Amniotic stem cell (primary cell): ENCODE data around the gene DIPK1A.
"Not testable (repeated sequence)": the region's sequence is repeated elsewhere in the genome, so short reads cannot be mapped to it uniquely, and the experiment has no call there.

Experiments
- DNase-seq: peaks from one replicate; lab custom pipeline; 2025; lab: John Stamatoyannopoulos, UW

DIPK1A gene

DNA sequence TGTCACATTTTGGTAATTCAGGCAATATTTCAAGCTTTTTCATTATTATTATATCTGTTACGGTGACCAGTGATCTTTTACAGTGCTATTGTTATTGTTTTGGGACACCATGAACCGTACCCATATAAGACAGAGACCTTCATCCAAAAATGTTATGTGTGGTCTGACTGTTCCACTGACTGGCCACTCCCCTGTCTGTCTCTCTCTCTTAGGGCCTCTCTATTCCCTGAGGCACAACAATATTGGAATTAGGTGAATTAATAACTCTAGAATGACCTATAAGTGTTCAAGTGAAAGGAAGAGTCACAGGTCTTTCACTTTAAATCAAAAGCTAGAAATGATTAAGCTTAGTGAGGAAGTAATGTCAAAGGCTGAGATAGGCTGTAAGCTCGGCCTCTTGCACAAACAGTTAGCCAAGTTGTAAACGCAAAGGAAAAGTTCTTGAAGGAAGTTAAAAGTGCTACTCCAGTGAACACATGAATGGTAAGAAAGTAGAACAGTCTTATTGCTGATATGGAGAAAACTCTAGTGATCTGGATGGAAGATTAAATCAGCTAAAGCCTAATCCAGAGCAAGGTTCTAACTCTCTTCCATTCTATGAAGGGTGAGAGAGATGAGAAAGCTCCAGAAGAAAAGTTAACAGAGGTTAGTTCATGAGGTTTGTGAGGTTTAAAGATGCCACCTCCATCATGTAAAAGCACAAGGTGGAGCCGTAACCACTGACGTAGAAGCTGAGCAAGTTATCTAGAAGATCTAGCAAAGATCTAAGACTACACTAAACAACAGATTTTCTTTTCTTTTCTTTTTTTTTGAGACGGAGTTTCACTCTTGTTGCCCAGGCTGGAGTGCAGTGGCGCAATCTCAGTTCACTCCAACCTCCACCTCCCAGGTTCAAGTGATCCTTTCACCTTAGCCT lies 19.7 kb upstream of the DIPK1A start:
- no peak for DNase-seq

DNA sequence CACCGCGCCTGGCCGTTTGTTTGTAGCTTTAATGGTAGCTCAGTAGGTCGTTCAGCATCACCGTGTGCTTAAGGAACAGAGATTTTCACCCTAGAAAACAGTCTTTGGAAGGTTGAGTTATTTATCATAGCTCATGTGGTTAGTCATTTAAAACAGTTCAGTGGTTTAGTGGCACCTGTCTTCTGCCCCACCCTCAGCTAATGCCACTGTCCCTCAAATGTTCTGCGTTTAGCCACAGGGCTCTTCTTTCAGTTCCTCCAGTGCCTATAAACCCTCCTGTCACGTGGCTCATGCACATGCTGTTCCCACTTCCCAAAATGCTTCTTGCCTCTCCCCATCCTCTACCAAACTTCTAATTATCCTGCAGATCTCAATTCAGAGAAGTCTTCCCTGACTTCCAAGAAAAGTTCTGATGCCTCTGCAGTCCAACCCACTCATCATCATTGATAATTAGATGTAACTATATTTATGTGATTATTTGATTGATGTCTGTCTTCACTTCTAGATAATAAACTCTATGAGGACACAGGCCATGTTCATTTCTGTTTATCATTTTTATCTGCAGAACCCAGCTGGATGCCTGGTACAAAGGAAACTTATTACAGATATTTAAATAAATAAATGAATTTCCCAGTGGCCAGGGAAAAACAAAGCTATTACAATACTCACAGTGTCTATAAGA lies 14.4 kb upstream of the DIPK1A start:
- no peak for DNase-seq

DNA sequence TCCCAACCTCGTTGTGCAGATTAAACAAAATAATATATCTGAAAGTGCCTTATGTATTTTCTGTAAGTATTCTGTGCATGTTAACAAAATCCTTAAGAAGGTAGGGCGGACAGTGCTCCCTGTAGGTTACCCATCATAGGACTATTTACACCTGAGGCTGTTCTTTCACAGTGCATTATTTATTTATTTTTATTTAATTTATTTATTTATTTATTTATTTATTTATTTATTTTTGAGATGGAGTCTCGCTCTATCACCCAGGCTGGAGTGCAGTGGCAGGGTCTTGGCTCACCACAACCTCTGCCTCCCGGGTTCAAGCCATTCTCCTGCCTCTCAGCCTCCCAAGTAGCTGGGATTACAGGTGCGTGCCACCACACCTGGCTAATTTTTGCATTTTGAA lies 12.8 kb upstream of the DIPK1A start:
- DNase-seq = not testable (repeated sequence)

DNA sequence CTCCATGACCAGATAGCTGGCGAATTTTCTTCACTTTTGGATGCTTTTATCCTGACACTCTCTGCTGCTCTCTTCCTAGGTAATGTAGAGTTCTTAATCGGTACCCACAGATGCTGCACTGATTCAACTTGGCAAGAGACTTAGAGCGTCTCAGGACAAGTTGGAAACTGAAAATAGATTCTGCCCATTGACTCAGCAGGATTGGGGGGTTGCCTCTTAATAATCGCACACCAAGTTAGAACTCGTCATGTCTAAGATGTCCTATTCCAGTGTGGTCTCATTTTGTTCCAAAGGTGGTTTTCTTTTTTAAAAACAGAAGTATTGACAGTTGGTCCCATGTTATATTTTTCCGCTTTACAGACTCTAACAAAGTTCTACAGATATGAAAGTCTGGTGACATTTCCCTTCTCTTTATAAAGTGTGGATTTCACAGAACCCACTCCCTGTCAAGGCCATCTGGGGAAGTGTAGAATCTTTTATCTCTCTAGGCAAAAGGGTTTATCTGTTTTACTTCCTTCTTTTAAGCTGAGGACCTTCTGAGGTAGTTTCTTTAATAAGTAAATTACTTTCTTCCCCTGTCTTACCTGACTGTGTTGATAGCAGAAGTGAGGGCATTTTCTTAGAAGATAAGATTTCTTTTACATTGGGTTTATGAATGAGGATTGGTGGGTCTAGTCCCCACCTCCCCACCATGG lies 12.1 kb upstream of the DIPK1A start:
- no peak for DNase-seq

DNA sequence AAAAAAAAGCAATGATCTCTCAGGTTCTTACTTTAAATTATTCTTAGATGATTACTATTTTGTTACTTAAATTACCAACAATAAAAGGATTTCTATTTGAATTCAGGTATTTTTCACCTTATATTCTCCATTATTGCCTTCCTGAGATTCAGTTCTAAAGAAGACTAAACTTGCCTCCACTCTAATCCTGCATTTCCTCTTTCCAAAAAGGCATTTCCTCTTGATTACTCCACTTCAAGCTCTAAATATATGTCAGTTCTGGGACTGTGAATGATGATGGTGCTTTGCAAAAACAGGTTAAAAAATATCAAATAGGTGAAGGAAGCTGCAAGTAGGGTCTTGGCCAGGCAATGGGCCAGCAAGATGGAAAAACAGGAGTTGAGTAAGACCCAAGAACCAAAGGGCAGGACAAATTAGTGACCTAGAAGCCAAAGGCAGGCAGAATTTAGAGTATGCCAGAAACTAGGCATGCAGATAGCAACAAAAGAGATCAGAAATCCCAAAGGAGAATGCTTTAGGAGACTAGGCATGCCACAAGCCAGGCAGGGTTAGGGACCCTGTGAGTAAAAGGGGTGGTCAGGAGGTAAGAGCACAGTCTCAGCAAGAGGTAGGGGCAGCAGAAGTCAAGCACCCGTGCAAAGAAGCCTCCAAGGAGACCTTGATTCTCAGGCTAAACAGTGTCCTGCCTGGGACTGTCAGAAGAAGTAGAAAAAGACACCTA lies 11.3 kb upstream of the DIPK1A start:
- DNase-seq = no peak

DNA sequence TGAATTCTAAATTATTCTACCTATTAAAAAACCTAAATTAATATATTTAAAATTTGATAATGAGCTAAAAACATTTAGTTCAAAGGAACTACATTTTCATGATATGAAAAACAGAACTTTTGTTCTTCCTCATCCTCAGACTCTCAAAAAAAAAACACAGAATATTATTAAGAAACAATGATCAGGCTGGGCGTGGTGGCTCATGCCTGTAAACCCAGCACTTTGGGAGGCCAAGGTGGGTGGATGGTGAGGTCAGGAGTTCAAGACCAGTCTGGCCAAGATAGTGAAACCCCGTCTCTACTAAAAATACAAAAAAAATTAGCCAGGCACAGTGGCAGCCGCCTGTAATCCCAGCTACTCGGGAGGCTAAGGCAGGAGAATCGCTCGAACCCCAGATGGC lies 10.7 kb upstream of the DIPK1A start:
- DNase-seq = not testable (repeated sequence)

DNA sequence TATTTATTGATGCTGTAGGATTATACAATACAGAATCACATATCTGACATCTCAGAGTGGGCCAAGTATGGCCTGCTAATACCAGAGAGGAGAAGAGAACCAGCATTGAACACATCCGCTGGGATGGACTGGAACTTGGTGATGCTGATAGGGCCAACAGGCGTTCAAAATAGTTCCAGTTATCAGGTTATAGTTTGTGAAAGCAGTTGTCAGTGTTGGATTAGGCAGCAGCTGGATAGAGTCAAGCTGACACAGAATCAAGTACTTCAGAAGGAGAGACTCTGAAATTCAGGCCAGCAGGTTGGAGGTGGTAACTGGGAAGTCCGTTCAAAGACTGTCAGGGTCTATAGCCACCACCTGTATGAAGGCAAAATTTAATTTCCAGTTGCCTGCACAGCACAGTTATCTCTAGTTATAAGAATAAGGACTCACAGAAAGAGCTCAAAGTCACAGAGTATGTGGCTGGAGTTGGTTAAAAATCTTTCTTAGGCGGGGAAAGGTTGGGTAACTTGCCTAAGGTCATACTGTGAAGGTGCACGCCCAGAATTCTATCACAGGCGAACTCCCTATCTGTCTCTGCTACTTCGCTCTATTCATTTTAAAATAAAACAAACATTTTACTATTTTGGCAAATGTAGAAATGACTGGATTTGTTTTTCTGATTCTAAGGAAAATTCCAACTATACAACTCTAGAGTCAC lies 9.9 kb upstream of the DIPK1A start:
- DNase-seq = no peak

DNA sequence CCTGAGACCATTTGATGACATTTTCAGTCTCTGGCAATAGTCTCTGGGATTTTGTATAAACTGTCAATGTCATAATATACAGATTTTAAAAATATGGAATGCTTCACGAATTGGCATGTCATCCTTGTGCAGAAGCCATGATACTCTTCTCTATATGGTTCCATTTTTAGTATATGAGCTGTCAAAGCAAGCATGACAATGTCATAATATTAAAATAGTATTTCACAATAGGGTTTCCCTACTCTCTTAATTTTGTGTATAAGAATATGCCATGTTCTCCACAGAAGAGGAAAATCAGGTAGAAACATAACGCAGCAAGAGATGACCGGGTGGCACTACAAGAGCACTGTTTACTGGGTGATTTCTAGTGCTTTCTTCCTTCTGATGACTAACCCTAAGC lies 8.3 kb upstream of the DIPK1A start:
- DNase-seq = no peak

DNA sequence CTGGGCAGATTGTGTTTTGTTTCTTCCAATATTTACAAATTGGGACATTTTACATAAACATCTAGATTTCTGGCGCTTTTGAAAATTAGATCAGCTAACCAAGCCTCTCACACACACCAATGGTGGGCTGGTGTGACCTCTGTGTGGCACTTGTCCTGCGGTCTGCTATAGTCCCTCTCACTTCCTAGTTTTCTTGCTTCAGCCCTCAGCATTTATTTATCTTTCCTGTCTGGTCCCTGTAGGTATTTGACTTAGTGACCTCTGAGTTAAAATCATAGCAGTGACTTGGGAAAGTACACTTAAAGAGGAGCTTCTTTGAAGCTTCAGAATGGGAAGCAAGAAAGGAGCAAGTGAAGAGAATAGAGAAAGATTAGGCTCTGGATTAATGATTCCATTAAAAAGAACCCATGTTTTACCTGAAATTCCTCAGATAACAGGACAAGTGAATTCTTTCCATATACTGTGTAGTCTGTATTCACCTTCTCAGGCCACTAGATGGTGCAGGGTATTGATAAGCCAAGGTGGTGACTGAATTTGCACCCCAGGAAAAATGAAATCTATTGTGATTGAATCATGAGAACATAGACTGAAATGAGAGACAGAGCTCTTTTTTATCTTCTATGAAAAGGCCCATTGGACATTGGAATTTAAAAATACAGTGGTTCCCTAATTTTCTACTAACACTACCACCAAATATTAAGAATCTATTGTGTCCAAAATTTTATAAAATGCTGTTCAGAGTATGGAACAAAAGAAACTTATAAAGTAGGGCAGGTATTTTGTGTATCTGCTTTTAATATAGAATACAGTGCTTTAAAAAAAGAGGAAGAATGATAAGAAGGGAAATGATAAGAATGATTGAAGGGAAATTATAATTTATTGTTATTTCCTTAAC lies 7.1 kb upstream of the DIPK1A start:
- DNase-seq = no peak

DNA sequence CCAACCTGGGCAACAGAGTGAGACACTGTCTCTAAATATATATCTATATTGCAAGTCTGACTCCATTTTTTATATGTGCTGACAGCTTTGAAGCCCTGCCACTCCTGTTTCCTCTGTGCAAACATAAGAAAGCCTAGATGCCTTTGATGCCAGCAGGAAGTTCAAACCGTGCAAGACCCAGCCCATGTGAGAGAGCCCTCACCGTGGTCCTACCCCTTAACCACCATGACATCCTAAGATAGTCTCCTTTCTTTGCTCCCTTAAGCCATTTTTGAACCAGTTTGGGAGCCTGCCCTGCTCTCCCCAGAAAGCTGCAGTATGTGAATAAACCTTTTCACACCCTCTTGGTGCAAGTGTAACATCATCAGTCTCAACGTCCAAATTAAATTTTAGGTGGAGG lies 3.7 kb upstream of the DIPK1A start:
- no peak for DNase-seq

DNA sequence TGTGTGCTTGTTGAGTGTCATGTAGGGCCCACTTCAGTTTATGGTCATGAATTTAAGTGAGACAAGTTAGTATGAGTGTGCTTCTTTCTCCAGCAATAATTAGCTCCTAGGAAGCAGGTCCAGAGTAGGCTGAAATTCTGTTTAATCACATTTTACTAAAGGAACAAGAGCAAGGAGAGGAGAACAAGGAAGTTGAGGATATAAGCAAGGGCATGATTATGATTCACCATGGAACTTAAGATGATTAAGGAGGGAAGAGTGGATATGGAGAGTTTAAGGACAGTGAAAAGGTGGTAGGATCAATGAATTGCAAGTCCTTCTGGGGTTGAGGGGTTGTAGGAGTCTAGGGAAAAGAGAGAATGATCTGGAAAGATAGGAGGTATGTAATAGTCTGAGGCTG lies 3.1 kb upstream of the DIPK1A start:
- DNase-seq = no peak

DNA sequence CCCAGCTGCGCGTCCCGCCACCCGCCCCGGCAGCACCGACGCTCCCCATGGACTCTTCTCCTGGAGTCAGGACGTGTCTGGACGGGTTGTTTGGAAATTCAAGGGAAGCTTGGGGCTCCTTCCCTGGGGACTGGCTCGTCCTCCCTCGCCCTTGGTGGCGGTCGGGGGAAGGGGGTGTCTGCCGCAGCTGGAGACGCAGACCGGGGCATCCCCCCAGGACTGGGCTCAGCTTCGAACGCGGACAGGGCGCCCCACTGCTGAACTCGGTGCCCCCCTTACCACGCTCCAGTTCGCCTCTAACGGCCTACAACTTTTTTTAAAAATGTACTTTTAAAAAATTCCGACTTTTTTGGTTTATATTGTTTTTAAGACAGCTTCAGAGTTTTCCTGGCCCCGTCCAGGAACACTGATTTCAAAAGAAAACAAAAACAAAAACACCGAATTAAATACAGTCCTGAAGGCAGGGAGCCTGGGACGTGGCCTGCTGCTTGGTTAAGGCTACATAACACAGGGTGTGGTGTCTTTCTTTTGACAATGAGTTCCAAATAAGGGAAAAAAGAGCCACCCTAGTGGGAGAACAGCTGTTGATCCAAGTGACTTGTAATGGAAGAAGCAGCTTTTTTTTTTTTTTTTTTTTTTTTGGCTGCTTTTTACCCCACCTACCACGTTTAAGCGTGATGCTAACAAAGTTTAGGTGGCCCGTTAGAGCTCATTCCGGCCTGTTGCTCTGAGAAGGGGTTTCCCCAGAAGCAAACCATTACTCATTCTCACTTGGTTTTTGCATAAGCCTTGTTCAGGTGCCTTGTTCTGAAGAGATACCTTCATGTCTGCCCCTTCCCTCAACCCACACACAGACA lies 862 bp upstream of the DIPK1A start:
- DNase-seq = peak; percentile 4

DNA sequence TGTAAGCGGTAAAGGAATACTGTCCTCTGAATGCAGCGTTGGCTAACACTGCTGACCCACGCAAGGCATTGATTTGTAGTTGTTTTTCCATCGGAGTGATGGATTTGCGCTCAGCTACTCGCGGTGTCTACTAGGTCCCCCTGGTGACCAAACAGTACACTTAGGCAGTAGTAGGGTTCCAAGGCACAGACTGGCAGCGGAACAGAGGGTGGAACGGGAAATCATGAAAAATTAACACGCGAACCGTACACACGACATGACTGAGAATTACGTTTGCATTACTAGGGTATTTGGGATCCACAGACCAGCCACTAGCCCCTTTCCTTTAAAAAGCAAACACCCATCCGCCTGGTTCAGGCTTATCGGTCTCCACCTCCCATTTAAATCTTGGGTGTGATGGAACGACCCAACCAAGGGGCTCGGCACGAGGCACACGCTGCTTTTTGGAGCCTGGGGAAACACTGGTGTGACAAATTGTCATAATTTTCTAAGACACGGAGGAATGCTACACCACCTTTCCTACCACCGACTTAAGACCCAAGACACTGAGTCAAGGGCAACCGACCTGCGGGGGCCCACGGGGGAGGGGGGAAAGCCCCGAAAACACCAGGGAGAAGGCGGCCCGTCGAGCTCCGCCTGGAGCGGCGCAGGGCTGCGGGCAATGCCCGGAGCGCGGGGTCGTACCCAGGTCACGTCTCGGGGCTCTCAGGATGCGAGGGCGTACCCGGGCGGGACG lies 699 bp downstream of the DIPK1A start:
- peak; percentile 78 for DNase-seq

DNA sequence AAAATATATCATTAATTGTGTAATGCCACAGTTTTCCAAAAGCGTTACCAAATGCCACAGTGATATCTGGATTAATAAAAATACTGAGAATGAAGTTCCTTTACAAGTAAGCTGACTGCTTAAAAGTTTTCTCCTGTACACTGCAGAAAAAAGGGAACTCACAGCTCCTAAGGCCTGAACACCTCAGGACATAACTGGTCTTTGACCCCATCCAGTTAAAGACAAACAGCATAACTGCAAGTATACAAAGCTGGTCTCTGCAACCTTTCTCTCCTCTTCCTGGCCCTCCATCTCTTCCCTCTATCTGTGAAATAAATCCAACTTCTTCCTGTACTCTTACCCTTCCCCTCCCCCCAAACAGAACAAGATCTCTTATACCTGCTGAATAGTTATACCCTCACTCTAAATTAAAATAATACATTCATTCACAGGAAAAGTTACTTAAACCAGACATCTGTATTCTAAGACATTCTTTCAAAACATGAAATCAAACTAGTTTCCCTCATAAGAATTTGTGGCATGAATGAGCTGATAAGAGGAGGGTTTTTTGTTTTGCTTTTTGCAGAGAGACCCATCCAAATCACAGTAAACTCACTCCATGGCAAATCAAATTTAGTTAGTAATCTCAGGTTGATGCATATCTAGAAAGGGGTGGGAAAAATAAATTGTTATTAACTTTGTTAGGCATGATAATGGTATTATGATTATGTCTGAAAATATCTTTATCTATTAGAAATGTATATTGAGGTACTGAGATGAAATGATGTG lies 2.9 kb downstream of the DIPK1A start:
- no peak for DNase-seq

DNA sequence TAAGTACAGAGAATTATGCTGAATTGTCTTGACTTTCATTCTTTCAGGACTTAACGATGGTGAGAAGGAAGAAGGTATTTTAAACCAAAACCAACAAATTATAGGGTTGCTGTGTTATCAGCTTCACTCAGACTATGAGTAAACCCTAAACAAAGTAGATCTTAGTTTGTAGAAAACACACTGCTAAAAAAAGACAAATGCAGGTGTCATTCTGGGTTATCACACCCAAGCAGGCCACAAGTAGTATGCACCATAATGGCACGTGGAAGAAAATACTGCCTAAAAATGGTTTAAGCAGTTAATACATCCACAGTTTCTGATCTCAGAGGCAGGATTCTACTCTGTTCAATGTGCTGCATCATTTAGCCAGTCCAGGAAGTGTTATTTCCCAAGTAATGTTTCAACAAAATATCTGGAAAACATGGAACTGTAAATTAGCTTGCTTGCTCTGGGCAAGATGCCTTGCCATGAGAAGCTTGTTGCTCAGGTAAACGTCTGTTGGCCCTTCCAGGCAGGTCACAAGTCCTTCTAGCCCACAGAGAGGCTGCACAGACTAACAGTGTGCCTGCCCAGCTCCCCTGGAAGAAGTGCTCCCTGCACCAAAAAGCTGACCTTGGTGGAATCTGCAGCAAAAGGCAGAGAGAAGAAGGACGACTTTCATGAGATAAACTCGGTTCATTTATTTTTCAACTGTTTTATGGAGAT lies 4.1 kb downstream of the DIPK1A start:
- no peak for DNase-seq

DNA sequence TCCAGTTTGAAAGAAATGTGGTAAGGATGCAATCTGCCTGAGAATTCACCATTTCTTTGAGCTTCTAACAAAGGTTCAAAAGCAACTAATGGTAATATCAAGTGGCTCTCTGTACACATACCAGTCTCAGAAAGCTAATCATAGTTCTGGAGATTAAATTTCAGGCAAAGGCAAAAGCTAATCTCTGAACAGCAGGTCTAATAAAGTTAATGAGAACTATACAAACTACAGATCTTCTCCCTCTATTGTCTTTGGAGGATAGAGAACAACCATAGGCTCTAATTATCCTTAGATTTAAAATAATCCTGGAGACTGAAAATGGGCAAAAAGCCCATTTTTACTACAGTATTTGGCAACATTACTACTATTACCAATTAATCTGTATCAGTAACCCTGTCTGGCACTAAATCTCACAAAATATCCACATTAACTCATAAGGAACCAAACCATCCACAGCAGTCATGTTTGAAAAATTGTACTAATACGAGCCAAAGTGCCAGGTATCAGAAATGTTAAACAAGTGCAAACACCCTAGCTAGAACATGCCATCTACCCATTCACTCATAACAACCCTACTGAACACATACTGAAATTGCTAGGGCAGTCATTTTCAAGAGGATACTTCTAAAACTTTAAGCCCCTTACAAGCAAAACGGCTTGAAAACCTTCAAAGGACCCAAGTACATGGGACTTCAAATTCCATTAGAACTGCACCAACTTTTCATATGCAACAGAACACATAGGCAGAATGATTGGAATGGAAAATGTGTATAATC lies 4.8 kb downstream of the DIPK1A start:
- no peak for DNase-seq

DNA sequence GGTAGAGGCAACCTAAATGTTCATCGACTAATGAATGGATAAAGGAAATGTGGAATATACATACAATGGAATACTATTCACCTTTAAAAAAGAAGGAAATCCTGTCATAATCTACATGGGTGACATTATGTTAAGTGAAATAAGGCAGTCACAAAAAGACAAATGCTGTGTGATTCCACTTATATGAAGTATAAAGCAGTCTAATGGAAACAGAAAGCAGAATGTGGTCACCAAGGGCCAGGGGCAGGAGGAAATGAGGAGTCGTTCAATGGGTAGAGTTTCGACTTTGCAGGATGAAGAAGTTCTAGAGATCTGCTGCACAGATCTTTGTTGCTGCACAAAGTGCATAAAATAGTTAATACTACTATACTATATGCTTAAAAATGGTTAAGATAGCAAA lies 7.8 kb downstream of the DIPK1A start:
- no peak for DNase-seq
